ENCODE data around the gene PHF23.

DNA sequence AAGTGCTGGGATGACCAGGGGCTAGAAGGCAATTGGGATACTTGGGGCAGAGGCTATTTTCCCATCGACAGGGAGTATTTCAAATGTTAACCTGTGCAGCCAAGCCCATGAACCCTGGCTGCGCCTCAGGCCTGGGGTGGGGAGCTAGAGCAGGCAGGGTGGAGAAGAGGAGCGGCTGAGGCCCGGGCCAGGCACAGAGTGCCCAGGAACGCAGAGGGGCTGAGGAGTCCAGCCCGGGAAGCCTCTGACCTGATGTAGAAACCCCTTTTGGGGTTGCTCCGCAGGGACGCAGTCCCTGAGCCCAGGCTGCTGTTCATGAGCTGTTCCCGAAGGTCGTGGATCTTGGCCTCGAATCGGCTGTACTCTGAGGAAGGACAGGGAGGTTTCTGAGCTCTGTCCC is 43.3 kb downstream of the PHF23 start:
- TF ChIP-seq, protein P1, sequence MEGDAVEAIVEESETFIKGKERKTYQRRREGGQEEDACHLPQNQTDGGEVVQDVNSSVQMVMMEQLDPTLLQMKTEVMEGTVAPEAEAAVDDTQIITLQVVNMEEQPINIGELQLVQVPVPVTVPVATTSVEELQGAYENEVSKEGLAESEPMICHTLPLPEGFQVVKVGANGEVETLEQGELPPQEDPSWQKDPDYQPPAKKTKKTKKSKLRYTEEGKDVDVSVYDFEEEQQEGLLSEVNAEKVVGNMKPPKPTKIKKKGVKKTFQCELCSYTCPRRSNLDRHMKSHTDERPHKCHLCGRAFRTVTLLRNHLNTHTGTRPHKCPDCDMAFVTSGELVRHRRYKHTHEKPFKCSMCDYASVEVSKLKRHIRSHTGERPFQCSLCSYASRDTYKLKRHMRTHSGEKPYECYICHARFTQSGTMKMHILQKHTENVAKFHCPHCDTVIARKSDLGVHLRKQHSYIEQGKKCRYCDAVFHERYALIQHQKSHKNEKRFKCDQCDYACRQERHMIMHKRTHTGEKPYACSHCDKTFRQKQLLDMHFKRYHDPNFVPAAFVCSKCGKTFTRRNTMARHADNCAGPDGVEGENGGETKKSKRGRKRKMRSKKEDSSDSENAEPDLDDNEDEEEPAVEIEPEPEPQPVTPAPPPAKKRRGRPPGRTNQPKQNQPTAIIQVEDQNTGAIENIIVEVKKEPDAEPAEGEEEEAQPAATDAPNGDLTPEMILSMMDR (IDR thresholded peaks at IDR 0.05) = no peak
- TF ChIP-seq POLR2AphosphoS5 (IDR thresholded peaks at IDR 0.05) (no peak), POLR2A (IDR thresholded peaks at IDR 0.05) (no peak)
